ENCODE results near the gene LINC01488. TPM values are rescaled to one million over a fixed set of nuclear protein-coding genes. Genes with fewer than 3 reads are reported as not detected.

LINC01488 gene
- total and polyA plus RNA-seq, 2 experiments from 2014 or later: not detected

DNA sequence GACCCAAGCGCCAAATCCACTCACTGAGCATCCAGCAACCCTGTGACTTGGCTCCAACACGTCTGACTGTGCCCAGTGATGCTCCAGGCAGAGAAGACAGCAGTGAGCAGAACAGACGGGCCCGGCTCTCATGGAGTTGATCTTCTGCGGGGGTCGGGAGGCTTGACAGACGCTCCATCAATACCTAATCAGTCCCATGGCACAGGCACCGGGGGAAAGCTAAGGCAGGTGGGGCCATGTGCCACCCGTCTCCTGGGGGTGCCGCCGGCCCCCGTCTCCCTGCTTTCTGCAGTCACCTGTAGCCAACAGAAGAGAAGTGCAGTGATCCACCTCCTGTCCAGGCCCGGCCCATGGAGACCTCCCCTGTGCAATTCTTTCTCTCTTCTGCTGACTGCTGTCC, 47.5 kb downstream of the LINC01488 start (continued):
- TF ChIP-seq ZNF331 (CRISPR knock-in tag; IDR thresholded peaks at IDR 0.05; ENCODE audit: low read depth) (no peak), CREB1 (CRISPR knock-in tag; IDR thresholded peaks at IDR 0.05; ENCODE audit: low read depth) (no peak)

DNA sequence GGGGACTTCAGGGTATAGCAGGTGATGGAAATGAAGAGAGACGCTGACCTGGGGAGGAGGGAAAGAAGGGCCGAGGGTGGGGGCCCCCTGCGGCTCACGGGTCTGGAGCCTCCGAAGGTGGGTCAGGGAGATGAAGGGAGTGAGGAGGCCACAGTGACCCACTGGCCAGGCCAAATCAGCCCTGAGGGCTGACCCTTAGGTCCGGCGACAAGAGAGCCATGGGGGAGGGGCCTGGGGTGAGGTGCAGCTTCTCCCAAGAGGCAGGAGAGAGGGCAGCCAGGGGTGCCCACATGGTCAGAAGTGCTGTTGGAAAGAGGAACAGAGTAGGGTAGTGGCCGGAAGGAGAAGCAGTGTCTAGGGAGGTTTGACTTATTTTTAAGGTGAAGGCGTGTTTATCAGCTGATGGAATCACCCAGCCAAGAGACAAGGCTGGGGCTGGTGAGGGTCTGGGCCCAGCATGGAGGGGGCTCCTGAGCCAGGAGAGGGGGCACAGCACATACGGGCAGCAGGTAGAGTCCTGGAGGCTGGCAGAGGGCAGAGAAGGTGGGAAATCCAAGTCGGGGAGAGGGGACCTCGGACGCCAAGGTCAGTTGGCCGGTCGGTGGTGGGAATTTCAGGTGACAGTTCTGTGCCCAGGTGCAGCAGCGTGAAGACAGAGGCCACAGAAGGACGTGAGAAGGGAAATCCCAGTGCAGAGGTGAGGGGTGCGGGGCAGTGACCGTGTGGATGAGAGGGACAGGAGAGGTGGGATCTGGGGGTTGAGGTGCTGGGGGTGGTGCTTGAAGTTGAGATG, 49.0 kb downstream of the LINC01488 start:
- Histone ChIP-seq H3K4me3 (no peak overlapping the region), H3K27me3 (ENCODE audit: insufficient read depth) (no peaks in the 10 kb centered on the region), H3K9me2 (ENCODE audit: insufficient read depth) (no peaks in the 10 kb centered on the region), H3K79me2 (replicated peaks; ENCODE audit: insufficient read depth) (no peaks in the 10 kb centered on the region), H4K20me1 (replicated peaks; ENCODE audit: insufficient read depth) (no peaks in the 10 kb centered on the region), H2AFZ (no peak overlapping the region), H3K27ac (ENCODE audit: low read depth) (no peak overlapping the region), H3K36me3 (ENCODE audit: insufficient read depth) (no peaks in the 10 kb centered on the region), H3K4me1 (ENCODE audit: insufficient read depth) (no peaks in the 10 kb centered on the region), H3K4me2 (no peak overlapping the region), H3F3A (replicated peaks; ENCODE audit: low read depth) (no peaks in the 10 kb centered on the region)
- Mint-ChIP-seq H3K36me3 (ENCODE audit: low read depth) (no peaks in the 10 kb centered on the region; the same call in 2 of the 3 replicates), H3K27ac (no peak overlapping the region), H3K4me1 (peaks cover 11% of the 10 kb centered on the region), H3K27me3 (ENCODE audit: insufficient read depth, low read depth, poor library complexity) (peaks cover 13% of the 10 kb centered on the region), H3K9me3 (no peaks in the 10 kb centered on the region; the same call in 2 of the 3 replicates), H3K4me3 (no peak overlapping the region)
- ATAC-seq: no peak
- TF ChIP-seq NANOG (IDR thresholded peaks at IDR 0.05; ENCODE audit: borderline replicate concordance) (no peak), STAT1 (IDR thresholded peaks at IDR 0.05; ENCODE audit: unreplicated experiment) (no peak), JUNB (IDR thresholded peaks at IDR 0.05; ENCODE audit: unreplicated experiment) (no peak), CREB1 (CRISPR knock-in tag; IDR thresholded peaks at IDR 0.05; ENCODE audit: low read depth) (no peak)
- TF ChIP-seq, protein P1, sequence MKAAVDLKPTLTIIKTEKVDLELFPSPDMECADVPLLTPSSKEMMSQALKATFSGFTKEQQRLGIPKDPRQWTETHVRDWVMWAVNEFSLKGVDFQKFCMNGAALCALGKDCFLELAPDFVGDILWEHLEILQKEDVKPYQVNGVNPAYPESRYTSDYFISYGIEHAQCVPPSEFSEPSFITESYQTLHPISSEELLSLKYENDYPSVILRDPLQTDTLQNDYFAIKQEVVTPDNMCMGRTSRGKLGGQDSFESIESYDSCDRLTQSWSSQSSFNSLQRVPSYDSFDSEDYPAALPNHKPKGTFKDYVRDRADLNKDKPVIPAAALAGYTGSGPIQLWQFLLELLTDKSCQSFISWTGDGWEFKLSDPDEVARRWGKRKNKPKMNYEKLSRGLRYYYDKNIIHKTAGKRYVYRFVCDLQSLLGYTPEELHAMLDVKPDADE (IDR thresholded peaks at IDR 0.05): no peak
- no peak for DNase-seq (ENCODE audit: low spot score)

DNA sequence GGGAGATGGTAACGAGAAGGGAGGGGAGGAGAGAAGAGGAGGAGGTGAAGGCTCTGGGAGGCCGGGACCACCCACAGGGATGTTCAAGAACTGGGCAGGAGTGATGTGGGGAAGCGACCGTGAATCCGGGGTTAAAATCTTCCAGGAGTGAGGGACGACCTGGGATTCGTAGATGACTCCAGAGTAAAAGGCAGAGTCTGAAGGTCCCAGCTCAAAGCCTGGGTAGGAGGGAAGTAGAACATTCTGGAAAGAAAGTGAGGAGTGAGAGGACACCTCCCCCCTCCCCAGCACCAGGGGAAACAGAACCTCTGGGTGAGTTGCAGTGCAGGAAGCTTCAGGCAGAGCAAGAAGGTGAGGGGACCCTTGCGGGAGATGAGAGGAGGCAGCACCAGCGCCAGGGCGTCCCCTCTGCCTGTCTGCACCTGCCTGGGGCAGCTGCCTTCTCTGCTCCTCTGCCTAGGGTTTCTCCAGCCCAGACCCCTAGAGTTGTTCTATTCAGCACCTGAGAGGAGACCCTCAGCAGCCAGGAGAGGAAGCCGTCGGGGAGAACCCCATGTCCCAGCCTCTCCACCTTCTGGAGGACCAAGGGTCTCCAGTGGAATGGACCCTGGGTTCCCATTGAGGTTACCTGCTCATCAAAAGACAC, 49.7 kb downstream of the LINC01488 start:
- Histone ChIP-seq H3K36me3 (ENCODE audit: insufficient read depth) (no peaks in the 10 kb centered on the region), H3K9me2 (ENCODE audit: insufficient read depth) (no peaks in the 10 kb centered on the region), H3K4me1 (ENCODE audit: insufficient read depth) (no peaks in the 10 kb centered on the region), H3K79me2 (replicated peaks; ENCODE audit: insufficient read depth) (no peaks in the 10 kb centered on the region), H2AFZ (no peak overlapping the region), H3K4me2 (no peak overlapping the region), H3K27ac (ENCODE audit: low read depth) (no peak overlapping the region), H3K4me3 (no peak overlapping the region), H3K27me3 (ENCODE audit: insufficient read depth) (no peaks in the 10 kb centered on the region), H3F3A (replicated peaks; ENCODE audit: low read depth) (no peaks in the 10 kb centered on the region), H4K20me1 (replicated peaks; ENCODE audit: insufficient read depth) (no peaks in the 10 kb centered on the region)
- H3K27ac Mint-ChIP-seq: no peak overlapping the region; the same call in 1 of the 2 replicates
- DNase-seq (ENCODE audit: low spot score) (no peak), ATAC-seq (no peak)
- H3K4me1 Mint-ChIP-seq: peaks cover 6% of the 10 kb centered on the region
- no peaks in the 10 kb centered on the region; the same call in 2 of the 3 replicates for H3K36me3 Mint-ChIP-seq (ENCODE audit: low read depth)
- peaks cover 13% of the 10 kb centered on the region for H3K27me3 Mint-ChIP-seq (ENCODE audit: insufficient read depth, low read depth, poor library complexity)
- H3K9me3 Mint-ChIP-seq: no peaks in the 10 kb centered on the region
- no peak overlapping the region for H3K4me3 Mint-ChIP-seq
- TF ChIP-seq, protein P2, sequence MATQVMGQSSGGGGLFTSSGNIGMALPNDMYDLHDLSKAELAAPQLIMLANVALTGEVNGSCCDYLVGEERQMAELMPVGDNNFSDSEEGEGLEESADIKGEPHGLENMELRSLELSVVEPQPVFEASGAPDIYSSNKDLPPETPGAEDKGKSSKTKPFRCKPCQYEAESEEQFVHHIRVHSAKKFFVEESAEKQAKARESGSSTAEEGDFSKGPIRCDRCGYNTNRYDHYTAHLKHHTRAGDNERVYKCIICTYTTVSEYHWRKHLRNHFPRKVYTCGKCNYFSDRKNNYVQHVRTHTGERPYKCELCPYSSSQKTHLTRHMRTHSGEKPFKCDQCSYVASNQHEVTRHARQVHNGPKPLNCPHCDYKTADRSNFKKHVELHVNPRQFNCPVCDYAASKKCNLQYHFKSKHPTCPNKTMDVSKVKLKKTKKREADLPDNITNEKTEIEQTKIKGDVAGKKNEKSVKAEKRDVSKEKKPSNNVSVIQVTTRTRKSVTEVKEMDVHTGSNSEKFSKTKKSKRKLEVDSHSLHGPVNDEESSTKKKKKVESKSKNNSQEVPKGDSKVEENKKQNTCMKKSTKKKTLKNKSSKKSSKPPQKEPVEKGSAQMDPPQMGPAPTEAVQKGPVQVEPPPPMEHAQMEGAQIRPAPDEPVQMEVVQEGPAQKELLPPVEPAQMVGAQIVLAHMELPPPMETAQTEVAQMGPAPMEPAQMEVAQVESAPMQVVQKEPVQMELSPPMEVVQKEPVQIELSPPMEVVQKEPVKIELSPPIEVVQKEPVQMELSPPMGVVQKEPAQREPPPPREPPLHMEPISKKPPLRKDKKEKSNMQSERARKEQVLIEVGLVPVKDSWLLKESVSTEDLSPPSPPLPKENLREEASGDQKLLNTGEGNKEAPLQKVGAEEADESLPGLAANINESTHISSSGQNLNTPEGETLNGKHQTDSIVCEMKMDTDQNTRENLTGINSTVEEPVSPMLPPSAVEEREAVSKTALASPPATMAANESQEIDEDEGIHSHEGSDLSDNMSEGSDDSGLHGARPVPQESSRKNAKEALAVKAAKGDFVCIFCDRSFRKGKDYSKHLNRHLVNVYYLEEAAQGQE (IDR thresholded peaks at IDR 0.05; ENCODE audit: unreplicated experiment): no peak
- TF ChIP-seq, protein P1 (IDR thresholded peaks at IDR 0.05): no peak
- TF ChIP-seq ZNF114 (CRISPR knock-in tag; IDR thresholded peaks at IDR 0.05): no peak
